Erythroblast (primary cell): Measurements from ENCODE around the gene RBM17.
A peak's percentile ranks its signal among the peaks of the same experiment; 100 is the strongest.
"Not testable (repeated sequence)": the region's sequence is repeated elsewhere in the genome, so short reads cannot be mapped to it uniquely, and the experiment has no call there.

ENCODE experiments used
- DNase-seq, 2 experiments: peaks; one replicate each; lab custom pipeline; 2025; lab: John Stamatoyannopoulos, UW
- GATA1 ChIP-seq: IDR thresholded peaks from 2 replicates; pipeline ENCODE4 v1.6.1; 2011; ENCODE audit warnings: low read depth, mild to moderate bottlenecking, control low read depth, low read length, moderate library complexity
- POLR2A ChIP-seq: IDR thresholded peaks from 2 replicates; pipeline ENCODE4 v1.6.1; 2011; ENCODE audit warnings: mild to moderate bottlenecking, low read length

The RBM17 gene

DNA sequence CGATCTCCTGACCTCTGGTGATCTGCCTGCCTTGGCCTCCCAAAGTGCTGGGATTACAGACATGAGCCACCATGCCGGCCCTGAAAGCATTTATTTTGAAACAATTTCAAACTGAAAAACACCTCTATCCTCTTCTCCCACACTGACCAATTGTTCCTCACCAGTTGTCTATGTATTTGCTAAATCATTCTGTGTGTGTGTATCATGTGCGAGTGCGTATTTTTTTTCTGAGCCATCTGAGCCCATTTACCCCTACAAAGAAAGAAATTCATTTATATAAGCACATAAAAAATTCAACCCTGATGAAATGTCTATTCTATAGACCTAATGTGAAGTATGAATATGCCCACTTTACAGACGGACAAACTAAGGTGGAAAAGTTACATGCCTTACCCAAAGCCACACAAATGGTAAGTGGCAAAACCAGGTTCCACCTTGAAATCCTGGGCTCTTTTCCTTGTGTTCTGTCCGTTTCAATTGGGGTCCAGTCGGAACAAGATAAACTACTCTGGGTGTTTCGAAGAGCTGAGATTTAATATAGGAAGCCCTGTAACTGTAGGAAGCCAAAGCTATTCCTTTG, 46.8 kb downstream of the RBM17 start:
- no peak for TF ChIP-seq POLR2A
- no peak for TF ChIP-seq GATA1
- no peak for DNase-seq

DNA sequence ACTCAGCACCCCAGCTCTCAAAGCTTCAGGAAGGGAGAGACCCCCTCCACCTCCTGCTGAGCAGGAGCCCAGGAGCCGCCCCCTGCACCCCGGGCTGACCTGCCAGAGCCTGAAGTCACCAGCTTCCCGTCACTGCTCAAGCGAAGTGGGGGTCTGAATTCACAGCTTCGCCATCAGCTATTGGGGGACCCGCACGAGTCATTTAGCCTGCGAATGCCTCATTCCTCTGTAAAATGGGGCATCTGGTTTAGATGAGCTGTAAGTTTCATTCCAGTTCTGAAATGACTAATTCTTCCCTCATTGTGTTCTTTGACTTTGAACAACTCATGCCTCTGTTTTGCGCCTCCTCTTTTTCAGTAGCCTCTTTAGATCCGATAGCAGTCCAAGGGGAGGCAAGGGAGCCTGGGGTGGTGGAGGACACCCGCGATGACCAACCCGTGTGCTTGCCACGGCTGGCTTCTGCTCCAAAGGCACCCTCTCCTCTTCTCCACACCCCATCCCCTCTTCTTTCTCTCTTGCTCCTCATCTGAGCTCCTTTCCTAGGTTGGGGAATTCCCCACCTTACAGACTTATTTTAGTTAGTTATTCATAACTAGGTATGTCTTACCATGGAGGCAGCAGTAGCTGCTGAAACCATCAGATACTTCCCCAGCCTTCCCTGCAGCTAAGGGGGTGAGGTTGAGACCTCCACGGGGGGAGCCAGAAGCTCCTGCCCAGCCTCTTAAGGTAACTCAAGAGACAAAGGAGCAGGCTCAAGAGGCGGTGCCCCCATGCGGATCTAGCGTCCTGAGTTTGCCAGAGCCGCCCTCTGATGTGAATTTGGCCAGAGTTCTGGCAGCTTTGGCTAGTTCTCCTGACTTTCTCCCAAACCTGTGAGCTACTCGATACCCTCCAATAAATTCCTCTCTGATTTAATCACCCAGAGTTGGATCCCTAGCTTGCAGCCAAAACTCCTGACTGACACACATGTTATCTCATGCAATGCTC, 47.7 kb downstream of the RBM17 start:
- no peak for TF ChIP-seq POLR2A
- no peak for TF ChIP-seq GATA1
- DNase-seq: no peak

DNA sequence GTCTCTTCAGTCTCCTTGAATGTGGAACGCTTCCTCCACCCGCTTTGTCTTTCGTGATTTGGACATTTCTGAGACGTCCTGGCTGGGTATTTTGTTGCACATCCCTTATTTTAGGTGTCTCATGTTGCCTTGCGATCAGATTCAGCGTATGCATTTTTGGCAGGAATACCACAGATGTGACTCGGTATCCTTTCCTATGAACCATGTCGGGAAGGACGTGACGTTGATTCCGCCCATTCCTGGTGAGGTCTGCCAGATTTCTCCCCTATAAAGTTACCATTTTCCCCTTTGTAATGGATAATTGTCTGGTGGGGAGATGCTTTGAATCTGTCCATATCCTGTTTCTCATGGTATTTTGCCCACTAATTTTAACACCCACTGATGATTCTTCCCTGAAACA, 49.6 kb downstream of the RBM17 start:
- no peak for TF ChIP-seq POLR2A
- TF ChIP-seq GATA1: no peak
- no peak for DNase-seq

DNA sequence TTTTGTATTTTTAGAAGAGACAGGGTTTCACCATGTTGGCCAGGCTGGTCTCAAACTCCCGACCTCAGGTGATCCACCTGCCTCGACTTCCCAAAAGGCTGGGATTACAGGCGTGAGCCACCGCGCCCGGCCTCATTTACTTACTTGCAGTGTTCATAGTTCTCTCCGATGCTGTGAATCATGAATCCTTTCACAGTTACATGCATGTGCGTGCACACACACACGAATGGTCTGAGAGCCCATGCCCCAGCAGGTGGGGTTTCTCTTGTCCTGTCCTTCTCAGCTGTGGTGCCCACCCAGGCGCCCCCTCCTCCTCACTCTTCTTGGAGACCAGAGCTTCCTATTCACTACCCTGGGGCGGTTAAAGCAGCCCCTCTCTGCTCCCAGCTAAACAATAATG, 50.6 kb downstream of the RBM17 start:
- no peak for DNase-seq
- TF ChIP-seq POLR2A (no peak), GATA1 (no peak)

DNA sequence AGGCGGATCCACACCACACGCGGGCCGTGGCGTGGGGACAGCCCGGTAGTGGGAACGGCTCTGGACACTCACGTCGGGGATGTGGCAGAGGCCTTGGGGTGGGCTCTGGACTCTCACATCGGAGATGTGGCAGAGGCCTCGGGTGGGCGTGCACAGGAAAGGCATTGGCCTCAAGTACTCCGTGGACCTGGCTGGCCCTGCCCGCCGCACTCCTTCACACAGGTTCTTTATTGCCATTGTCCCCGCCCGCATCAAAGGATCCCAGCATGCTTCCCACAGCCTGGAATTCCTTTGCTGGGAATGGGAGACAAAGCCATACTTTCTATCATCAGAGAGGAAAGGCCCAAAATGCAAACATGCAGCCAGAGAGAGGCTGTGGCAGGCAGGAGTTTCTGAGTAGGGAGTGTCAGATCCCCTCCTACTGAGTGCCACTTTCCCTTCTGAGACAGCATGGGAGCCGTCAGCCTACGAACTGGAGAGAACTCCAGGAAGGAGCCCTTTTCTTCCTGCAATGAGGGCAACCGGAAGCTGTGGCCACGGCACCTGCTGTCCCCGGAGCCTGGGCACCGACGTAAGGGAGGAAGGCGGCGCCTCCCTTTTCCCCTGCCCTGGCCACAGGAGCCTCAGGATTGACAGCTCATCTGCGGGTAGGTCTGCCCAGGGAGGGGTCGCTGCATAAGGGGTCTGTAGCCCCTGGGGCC, 51.5 kb downstream of the RBM17 start:
- no peak for TF ChIP-seq POLR2A
- no peak for TF ChIP-seq GATA1
- no peak for DNase-seq

DNA sequence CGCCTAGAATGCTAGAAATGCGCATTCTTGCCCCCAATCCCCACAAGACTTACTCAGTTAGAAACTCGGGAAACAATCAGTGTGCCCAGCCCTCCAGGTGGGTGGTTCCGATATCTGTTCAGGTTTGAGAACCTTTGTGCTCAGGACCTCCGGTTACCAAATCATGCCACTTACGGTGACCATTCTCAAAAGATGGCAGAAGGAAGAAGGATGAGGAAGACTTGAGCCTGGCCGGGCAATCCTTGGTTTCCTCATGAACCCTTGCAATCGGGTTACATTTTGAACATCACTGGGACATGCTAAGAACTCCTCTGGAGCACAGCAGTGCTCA, 52.1 kb downstream of the RBM17 start:
- no peak for TF ChIP-seq POLR2A
- TF ChIP-seq GATA1: no peak
- DNase-seq: no peak

DNA sequence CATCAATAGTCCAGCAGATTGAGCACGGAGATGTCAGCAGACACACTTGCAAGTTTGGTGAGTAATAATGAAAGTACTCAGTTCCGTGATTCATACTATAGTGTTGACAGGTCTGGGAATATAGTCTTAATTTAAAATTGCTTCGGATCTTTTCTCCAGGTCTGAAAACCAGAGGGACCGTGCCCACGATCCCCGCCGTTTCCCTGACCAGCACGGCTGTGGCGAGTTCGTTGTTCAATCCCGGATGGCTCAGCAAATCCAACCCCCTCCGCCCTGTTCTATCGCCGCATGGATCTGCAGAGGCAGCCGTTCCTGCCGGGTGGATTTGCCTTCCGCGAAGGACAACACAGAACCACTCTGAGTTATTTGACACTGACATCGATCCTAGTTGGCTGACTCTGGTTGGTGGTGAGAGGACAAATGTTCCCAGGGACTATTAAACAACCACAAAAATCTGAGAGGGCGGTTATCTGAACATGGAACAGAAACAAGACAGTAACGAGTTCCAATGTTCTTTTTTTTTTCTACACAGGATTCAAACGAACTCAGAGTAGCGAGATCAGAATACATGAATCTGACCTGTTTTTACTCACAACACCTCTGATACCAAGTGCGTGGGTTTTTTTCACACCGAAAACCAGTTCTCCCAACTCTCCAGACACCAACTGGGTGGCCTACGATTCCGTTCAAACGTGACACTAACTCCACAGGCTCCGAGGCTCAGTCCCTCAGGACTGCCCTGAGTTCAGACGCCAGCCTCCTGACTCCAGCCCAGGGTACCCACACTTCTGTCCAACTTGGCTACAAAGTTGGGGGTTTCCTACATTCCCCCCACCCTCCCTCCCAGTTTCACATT, 52.7 kb downstream of the RBM17 start:
- TF ChIP-seq POLR2A (no peak), GATA1 (no peak)
- DNase-seq: no peak

DNA sequence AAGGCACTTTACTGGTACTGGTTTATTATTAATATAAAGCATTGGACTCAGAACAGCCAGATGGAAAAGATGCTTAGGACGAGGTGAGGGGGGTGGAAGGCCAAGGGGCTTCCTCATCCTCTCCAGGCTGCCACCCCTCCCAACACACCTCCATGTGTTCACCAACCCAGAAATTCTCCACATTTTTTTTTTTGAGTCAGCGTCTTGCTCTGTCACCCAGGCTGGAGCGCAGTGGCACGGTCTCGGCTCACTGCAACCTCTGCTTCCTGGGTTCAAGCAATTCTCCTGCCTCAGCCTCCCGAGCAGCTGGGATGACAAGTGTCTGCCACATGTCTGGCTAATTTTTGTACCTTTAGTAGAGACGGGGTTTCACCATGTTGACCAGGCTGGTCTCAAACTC, 53.4 kb downstream of the RBM17 start:
- not testable (repeated sequence) for DNase-seq

DNA sequence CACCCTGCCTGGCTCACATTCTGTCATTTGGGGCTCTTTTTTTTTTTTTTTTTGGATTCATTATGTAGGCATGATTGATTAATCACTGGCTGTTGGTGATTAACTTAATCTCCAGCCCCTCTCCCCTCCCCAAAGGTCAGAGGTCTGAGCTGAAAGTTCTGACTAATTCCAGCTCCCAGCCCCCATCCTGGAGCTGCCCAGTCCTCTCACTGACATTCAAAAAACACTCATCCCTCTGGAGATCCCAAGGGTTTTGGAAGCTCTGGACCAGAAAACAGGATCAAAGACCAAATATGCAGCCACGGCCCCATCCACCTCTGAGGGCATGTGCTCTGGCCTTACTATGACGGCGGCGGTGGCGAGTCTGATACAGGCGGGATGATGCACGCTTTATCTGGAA, 53.8 kb downstream of the RBM17 start:
- TF ChIP-seq POLR2A (no peak), GATA1 (no peak)
- no peak for DNase-seq

DNA sequence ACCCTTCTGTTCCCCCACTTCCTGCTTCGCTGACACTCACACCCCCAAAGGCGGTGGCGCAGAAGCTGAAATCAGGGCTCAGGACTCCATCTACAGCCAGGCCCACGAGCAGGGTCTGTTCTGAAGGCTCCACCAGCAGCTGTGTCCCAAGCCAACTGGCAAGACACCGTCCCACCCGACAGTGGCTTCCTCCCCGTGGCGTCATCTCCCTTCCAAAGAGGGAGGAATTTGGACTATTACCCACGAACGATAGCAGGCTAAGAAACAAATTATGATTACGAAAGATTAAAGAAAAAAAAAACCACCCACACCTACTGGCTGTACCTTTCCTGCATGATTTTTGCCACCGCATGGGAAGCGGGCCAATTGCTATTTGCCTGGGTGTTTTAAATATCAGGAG, 54.3 kb downstream of the RBM17 start:
- DNase-seq: no peak
- TF ChIP-seq POLR2A: no peak
- TF ChIP-seq GATA1: no peak

DNA sequence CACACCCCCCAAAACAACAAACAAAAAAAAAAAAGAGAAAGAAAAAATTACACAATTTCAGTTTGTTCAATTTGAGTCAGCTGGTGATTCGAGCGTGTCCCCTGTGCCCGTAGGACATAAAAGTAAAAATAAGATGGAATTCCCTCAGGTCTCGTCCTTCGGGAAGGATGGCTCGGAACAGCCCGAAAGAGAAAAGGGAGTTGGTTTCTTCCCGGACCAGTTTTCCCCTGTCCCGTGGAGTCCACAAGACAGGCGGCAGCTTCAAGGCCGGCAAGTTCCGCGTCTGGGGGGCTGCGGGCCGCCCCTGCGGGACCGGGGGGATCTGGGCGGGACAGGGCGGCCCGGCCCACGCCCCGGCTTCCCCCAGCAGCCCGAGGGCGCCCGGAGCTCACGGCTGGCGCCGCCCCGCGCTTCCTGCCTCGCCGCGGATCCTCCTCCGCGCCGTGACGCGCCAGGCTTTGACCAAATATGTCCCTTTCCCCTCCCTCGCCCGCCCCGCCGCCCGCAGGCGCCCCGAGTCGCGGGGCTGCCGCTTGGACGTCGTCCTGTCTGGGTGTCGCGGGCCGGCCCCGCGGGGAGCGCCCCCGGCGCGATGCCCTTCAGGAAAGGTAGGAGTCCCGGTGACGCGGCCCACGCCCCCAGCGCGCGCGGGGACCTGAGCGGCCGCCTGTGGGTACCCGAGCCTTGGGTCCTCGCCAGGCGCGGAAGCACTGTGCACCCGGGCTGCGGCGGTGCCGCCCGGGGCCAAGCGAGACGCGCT, 55.8 kb downstream of the RBM17 start:
- peak; percentile 86 to 91 for DNase-seq
- TF ChIP-seq GATA1 (no peak), POLR2A (peak; percentile 72)

DNA sequence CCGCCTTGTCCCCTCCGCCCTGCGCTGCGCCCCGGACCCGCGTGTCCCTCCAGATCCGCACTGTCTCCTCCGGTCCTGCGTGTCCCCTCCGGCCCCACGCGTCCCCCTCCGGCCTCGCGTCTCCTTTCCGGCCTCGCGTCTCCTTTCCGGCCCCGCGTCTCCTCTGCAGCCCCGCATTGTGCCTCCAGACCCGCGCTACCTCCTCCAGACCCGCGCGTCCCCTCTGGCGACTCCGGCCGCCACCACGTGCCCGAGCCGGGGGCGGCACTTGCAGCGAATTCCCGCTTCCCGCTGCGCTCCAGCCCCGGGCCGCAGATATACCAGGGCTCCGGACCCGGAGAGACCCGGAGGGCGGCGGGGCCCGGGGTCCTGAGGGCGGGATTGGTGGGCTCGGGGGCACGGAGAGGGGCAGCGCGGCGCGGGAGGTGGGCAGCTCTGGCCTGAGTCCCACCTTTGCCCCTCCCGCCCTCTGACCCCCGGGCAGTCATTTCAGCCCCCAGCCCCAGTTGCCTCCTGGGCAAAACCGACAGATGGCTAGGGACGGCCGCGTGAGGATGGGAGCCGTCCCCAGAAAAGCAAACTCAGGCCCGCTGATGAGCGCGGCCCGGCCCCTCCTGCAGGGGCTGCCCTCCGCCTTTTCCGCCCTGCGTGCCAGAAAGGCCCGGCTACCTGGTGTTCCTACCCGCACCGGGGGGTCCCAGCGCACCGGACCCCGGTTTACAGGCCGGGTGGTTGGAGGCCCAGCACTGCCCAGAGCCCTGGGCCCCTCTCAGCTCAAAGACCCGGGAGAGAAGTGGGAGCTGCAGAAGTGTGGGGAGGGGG, 56.5 kb downstream of the RBM17 start:
- TF ChIP-seq POLR2A (no peak), GATA1 (no peak)
- no peak for DNase-seq
